Keratinocyte (primary cell): ENCODE measurements around the gene CNN2. TPM values are rescaled to one million over a fixed set of nuclear protein-coding genes. Genes with fewer than 3 reads are reported as not detected.

Source experiments
- DNase-seq: peaks from one replicate; pipeline ENCODE4 v3.0.0-alpha.2; 2011; ENCODE audit warnings: low read depth, missing footprints, low spot score
- FAIRE-seq: peaks from 2 replicates; lab custom pipeline; 2011; peaks lifted over from hg19 to GRCh38; lab: Jason Lieb, UNC
- H2AFZ ChIP-seq: 2 replicates; pipeline ENCODE4 v1.6.0; 2012; ENCODE audit warnings: low read length, control low read depth, inconsistent platforms; ENCODE audit not compliant: control insufficient read depth
- H3K27ac ChIP-seq: 2 replicates; pipeline ENCODE4 v1.5.1; 2011; ENCODE audit warnings: low read length; ENCODE audit not compliant: control insufficient read depth, insufficient read depth
- H3K27me3 ChIP-seq: 3 replicates; pipeline ENCODE4 v1.6.0; 2011; ENCODE audit warnings: low read length; ENCODE audit not compliant: control insufficient read depth, insufficient read depth; ENCODE audit errors: extremely low read depth
- H3K36me3 ChIP-seq, 2 experiments: 2 replicates in 1 of 2; 3 replicates in 1 of 2; pipeline ENCODE4 v1.5.1; 2011; ENCODE audit warnings: low read length in 2 of 2, mild to moderate bottlenecking in 1 of 2; ENCODE audit not compliant: control insufficient read depth in 2 of 2, insufficient read depth in 2 of 2; ENCODE audit errors: extremely low read depth in 1 of 2
- H3K4me1 ChIP-seq: 3 replicates; pipeline ENCODE4 v1.5.1; 2011; ENCODE audit warnings: low read length; ENCODE audit not compliant: control insufficient read depth, insufficient read depth; ENCODE audit errors: extremely low read depth
- H3K4me2 ChIP-seq: 3 replicates; pipeline ENCODE4 v1.6.0; 2011; ENCODE audit warnings: low read depth, low read length; ENCODE audit not compliant: control insufficient read depth, insufficient read depth; ENCODE audit errors: extremely low read depth
- H3K4me3 ChIP-seq, 3 experiments: fragments of 200-600 bp in 1 of 3; sonication (generic) in 1 of 3; 2 replicates in 2 of 3; 3 replicates in 1 of 3; pipeline ENCODE4 v1.5.1; 2011 to 2016; ENCODE audit warnings: low read length in 3 of 3, mild to moderate bottlenecking in 3 of 3, control low read depth in 2 of 3, inconsistent platforms in 1 of 3, low read depth in 1 of 3, mixed read lengths in 1 of 3, mixed run types in 1 of 3, moderate library complexity in 1 of 3; ENCODE audit not compliant: control insufficient read depth in 2 of 3, insufficient read depth in 2 of 3; ENCODE audit errors: extremely low read depth in 1 of 3
- H3K79me2 ChIP-seq: 2 replicates; pipeline ENCODE4 v1.6.0; 2012; ENCODE audit warnings: low read length; ENCODE audit not compliant: control insufficient read depth, insufficient read depth
- H3K9ac ChIP-seq: 3 replicates; pipeline ENCODE4 v1.6.0; 2011; ENCODE audit warnings: low read length; ENCODE audit not compliant: control insufficient read depth, insufficient read depth; ENCODE audit errors: extremely low read depth
- H3K9me1 ChIP-seq: 3 replicates; pipeline ENCODE4 v1.6.0; 2011; ENCODE audit warnings: low read length; ENCODE audit not compliant: control insufficient read depth, insufficient read depth; ENCODE audit errors: extremely low read depth
- H3K9me3 ChIP-seq: 2 replicates; pipeline ENCODE4 v1.5.1; 2012; ENCODE audit warnings: low read depth, low read length; ENCODE audit not compliant: control insufficient read depth
- H4K20me1 ChIP-seq: 3 replicates; pipeline ENCODE4 v1.6.0; 2011; ENCODE audit warnings: low read length; ENCODE audit not compliant: control insufficient read depth, insufficient read depth; ENCODE audit errors: extremely low read depth
- EZH2 ChIP-seq: IDR thresholded peaks from one replicate; pipeline ENCODE4 v1.6.1; 2012; ENCODE audit warnings: inconsistent platforms, mild to moderate bottlenecking, low read length, moderate library complexity
- dilution Hi-C: fragments of 300-500 bp; cut with MboI; formaldehyde crosslinking; loops from one replicate; pipeline ENCODE4 v1.7.0; 2020; ENCODE audit warnings: low sequenced_read_pairs; ENCODE audit not compliant: extremely low pct_ligation_motif_present
- polyA plus RNA-seq, 5 experiments: library from polyadenylated mRNA; depleted of rRNA in 3 of 5; stranded (reverse) in 3 of 5; stranded (forward) in 1 of 5; unstranded in 1 of 5; fragments of >200 nt; gene quantifications; 1 replicate in 1 of 5; 2 replicates in 3 of 5; 3 replicates in 1 of 5; pipeline versions ENCODE4 v1.2.1 to v1.2.3, GENCODE V29; 2011 to 2012; ENCODE audit warnings: missing spikeins in 2 of 5, low read depth in 1 of 5, low replicate concordance in 1 of 5
- TF ChIP-seq, protein P1 (sequence below), 3 experiments: IDR thresholded peaks in 1 of 3; conservative IDR thresholded peaks in 1 of 3; optimal IDR thresholded peaks in 1 of 3; 2 replicates in 2 of 3; 3 replicates in 1 of 3; pipeline versions ENCODE3 to v1.5.1; 2011; ENCODE audit warnings: low read length in 3 of 3, mild to moderate bottlenecking in 3 of 3, moderate library complexity in 2 of 3, control low read depth in 1 of 3, inconsistent platforms in 1 of 3; ENCODE audit not compliant: insufficient read depth in 2 of 3; ENCODE audit errors: extremely low read depth in 1 of 3

Gene CNN2
- polyA plus RNA-seq, 1 donor (not counting 4 experiments of a cell fraction or from before 2014, with no cell fraction given): 136 TPM

DNA sequence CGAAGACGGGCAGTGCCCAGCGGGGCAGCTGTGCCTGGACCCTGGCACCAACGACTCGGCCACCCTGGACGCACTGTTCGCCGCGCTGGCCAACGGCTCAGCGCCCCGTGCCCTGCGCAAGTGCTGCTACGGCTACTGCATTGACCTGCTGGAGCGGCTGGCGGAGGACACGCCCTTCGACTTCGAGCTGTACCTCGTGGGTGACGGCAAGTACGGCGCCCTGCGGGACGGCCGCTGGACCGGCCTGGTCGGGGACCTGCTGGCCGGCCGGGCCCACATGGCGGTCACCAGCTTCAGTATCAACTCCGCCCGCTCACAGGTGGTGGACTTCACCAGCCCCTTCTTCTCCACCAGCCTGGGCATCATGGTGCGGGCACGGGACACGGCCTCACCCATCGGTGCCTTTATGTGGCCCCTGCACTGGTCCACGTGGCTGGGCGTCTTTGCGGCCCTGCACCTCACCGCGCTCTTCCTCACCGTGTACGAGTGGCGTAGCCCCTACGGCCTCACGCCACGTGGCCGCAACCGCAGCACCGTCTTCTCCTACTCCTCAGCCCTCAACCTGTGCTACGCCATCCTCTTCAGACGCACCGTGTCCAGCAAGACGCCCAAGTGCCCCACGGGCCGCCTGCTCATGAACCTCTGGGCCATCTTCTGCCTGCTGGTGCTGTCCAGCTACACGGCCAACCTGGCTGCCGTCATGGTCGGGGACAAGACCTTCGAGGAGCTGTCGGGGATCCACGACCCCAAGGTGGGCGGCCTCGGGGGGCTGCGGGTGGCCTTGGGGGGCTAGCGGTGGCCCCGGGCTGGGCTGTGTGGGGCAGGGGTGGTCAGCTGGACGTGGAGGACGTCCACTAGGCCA, 21.4 kb upstream of the CNN2 start:
- Histone ChIP-seq H3K9me1 (no peaks in the 10 kb centered on the region), H3K4me2 (no peak overlapping the region), H3K4me3 (no peak overlapping the region), H3K9ac (no peak overlapping the region), H3K36me3 (peaks cover 3 to 4% of the 10 kb centered on the region in 2 experiments), H2AFZ (no peak overlapping the region), H3K9me3 (no peaks in the 10 kb centered on the region), H4K20me1 (no peaks in the 10 kb centered on the region), H3K27me3 (peaks cover 20% of the 10 kb centered on the region), H3K27ac (no peak overlapping the region), H3K79me2 (no peaks in the 10 kb centered on the region), H3K4me1 (no peaks in the 10 kb centered on the region)
- no peak for DNase-seq
- no peak for TF ChIP-seq EZH2
- TF ChIP-seq, protein P1, sequence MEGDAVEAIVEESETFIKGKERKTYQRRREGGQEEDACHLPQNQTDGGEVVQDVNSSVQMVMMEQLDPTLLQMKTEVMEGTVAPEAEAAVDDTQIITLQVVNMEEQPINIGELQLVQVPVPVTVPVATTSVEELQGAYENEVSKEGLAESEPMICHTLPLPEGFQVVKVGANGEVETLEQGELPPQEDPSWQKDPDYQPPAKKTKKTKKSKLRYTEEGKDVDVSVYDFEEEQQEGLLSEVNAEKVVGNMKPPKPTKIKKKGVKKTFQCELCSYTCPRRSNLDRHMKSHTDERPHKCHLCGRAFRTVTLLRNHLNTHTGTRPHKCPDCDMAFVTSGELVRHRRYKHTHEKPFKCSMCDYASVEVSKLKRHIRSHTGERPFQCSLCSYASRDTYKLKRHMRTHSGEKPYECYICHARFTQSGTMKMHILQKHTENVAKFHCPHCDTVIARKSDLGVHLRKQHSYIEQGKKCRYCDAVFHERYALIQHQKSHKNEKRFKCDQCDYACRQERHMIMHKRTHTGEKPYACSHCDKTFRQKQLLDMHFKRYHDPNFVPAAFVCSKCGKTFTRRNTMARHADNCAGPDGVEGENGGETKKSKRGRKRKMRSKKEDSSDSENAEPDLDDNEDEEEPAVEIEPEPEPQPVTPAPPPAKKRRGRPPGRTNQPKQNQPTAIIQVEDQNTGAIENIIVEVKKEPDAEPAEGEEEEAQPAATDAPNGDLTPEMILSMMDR (optimal IDR thresholded peaks at IDR 0.05 in 1 of 3, IDR thresholded peaks at IDR 0.05 in 1 of 3, conservative IDR thresholded peaks at IDR 0.05 in 1 of 3; ENCODE audit: extremely low read depth in 1 of 3, insufficient read depth in 2 of 3, low read length in 3 of 3): no peak
- no peak for FAIRE-seq
- dilution Hi-C loops: no loop called here

DNA sequence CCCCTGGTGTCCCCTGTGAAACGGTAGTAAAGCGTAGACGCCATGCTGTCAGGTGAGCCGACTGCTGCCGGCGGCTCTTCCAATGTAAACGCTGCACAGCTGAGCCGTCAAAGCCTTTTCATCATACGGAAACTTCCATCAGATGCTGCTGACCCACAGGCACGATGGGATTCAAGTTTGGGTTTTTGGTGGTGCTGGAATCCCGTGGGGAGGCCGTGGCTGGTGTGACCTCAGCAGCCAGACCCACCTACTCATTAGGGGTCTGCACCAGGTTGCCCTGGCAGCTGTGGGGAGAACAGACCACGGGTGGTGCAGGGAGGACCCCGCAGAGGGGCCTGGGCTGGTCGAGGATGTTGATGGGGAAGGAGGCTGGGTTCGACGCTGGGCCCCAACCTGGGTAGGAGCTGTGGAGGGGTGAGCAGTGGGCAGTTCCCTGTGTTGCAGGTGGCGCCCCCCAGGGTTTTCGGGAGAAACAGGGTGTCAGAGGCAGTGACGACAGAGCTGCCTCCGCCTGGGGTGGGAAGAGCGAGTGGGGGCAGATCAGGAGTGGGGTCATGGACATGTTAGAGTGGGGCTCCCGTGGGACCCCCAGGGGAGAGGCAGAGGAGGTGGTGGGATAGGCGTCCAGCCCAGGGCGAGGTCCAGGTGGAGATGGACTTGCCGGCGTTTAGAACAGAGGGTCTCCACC, 19.6 kb upstream of the CNN2 start:
- no peak overlapping the region for H3K9ac ChIP-seq
- DNase-seq: no peak
- dilution Hi-C loops: no loop called here
- no peaks in the 10 kb centered on the region for H3K9me1 ChIP-seq
- peaks cover 4 to 6% of the 10 kb centered on the region in 2 experiments for H3K36me3 ChIP-seq
- no peaks in the 10 kb centered on the region for H3K9me3 ChIP-seq
- no peaks in the 10 kb centered on the region for H3K79me2 ChIP-seq
- H3K4me2 ChIP-seq: no peak overlapping the region
- no peak overlapping the region for H3K4me3 ChIP-seq
- H4K20me1 ChIP-seq: no peaks in the 10 kb centered on the region
- no peaks in the 10 kb centered on the region for H3K4me1 ChIP-seq
- peaks cover 11% of the 10 kb centered on the region for H3K27me3 ChIP-seq
- no peak for FAIRE-seq
- TF ChIP-seq, protein P1 (optimal IDR thresholded peaks at IDR 0.05 in 1 of 3, IDR thresholded peaks at IDR 0.05 in 1 of 3, conservative IDR thresholded peaks at IDR 0.05 in 1 of 3; ENCODE audit: extremely low read depth in 1 of 3, insufficient read depth in 2 of 3, low read length in 3 of 3): no peak
- TF ChIP-seq EZH2: no peak
- H2AFZ ChIP-seq: no peak overlapping the region
- no peak overlapping the region for H3K27ac ChIP-seq
